Astrocyte (in vitro differentiated cells and primary cell): ENCODE data around the gene ASF1A. TPM values are rescaled to one million over a fixed set of nuclear protein-coding genes. Genes with fewer than 3 reads are reported as not detected.

Experiments used
- DNase-seq: peaks from one replicate; pipeline ENCODE4 v3.0.0-alpha.2; 2010; ENCODE audit warnings: low read depth
- FAIRE-seq: peaks from 2 replicates; lab custom pipeline; 2011; peaks lifted over from hg19 to GRCh38; lab: Jason Lieb, UNC
- H2AFZ ChIP-seq: 2 replicates; pipeline ENCODE4 v1.6.0; 2012; ENCODE audit warnings: low read depth, low read length, inconsistent platforms
- H3K27ac ChIP-seq: 2 replicates; pipeline ENCODE4 v1.5.1; 2011; ENCODE audit warnings: low read depth, low read length, inconsistent platforms
- H3K27me3 ChIP-seq: 2 replicates; pipeline ENCODE4 v1.6.0; 2011; ENCODE audit warnings: low read length, inconsistent platforms; ENCODE audit not compliant: insufficient read depth
- H3K36me3 ChIP-seq: 2 replicates; pipeline ENCODE4 v1.5.1; 2011; ENCODE audit warnings: low read length, inconsistent platforms; ENCODE audit not compliant: insufficient read depth
- H3K4me1 ChIP-seq: 2 replicates; pipeline ENCODE4 v1.5.1; 2011; ENCODE audit warnings: low read length, inconsistent platforms; ENCODE audit not compliant: insufficient read depth
- H3K4me2 ChIP-seq: 2 replicates; pipeline ENCODE4 v1.6.0; 2012; ENCODE audit warnings: low read length, inconsistent platforms
- H3K4me3 ChIP-seq: 2 replicates; pipeline ENCODE4 v1.5.1; 2011; ENCODE audit warnings: low read depth, mild to moderate bottlenecking, low read length, inconsistent platforms; ENCODE audit not compliant: insufficient read depth
- H3K79me2 ChIP-seq: 2 replicates; pipeline ENCODE4 v1.6.0; 2012; ENCODE audit warnings: mild to moderate bottlenecking, low read length, inconsistent platforms; ENCODE audit not compliant: insufficient read depth
- H3K9ac ChIP-seq: 2 replicates; pipeline ENCODE4 v1.6.0; 2012; ENCODE audit warnings: mild to moderate bottlenecking, low read length, inconsistent platforms
- H3K9me3 ChIP-seq: 2 replicates; pipeline ENCODE4 v1.5.1; 2012; ENCODE audit warnings: low read depth, mild to moderate bottlenecking, low read length, inconsistent platforms; ENCODE audit not compliant: insufficient read depth
- H4K20me1 ChIP-seq: 2 replicates; pipeline ENCODE4 v1.6.0; 2012; ENCODE audit warnings: low read length, inconsistent platforms; ENCODE audit not compliant: insufficient read depth
- H3K27ac Mint-ChIP-seq: one replicate; pipeline ENCODE4 v1.8.0; 2021; ENCODE audit warnings: mild to moderate bottlenecking, mixed read lengths; ENCODE audit not compliant: unreplicated experiment
- H3K27me3 Mint-ChIP-seq: one replicate; pipeline ENCODE4 v1.8.0; 2021; ENCODE audit warnings: low read depth, mixed read lengths; ENCODE audit not compliant: unreplicated experiment
- H3K36me3 Mint-ChIP-seq: one replicate; pipeline ENCODE4 v1.8.0; 2021; ENCODE audit warnings: low read depth, mixed read lengths; ENCODE audit not compliant: unreplicated experiment
- H3K4me1 Mint-ChIP-seq: one replicate; pipeline ENCODE4 v1.8.0; 2021; ENCODE audit warnings: low read depth, mixed read lengths; ENCODE audit not compliant: unreplicated experiment
- H3K4me3 Mint-ChIP-seq: one replicate; pipeline ENCODE4 v1.8.0; 2021; ENCODE audit warnings: mild to moderate bottlenecking, moderate library complexity, mixed read lengths; ENCODE audit not compliant: unreplicated experiment
- H3K9me3 Mint-ChIP-seq: one replicate; pipeline ENCODE4 v1.8.0; 2021; ENCODE audit warnings: mild to moderate bottlenecking, mixed read lengths; ENCODE audit not compliant: unreplicated experiment
- CTCF ChIP-seq: IDR thresholded peaks from 2 replicates; pipeline ENCODE4 v1.5.1; 2011; ENCODE audit warnings: low read depth, mild to moderate bottlenecking, inconsistent platforms, low read length, moderate library complexity; ENCODE audit not compliant: insufficient read depth
- EZH2 ChIP-seq: IDR thresholded peaks from 2 replicates; pipeline ENCODE4 v1.6.1; 2012; ENCODE audit warnings: mild to moderate bottlenecking, low read length, inconsistent platforms; ENCODE audit not compliant: insufficient read depth
- total RNA-seq: library from RNA; stranded (reverse); gene quantifications from 2 replicates; pipeline ENCODE4 v1.2.1, GENCODE V29; 2021

Gene ASF1A
- total RNA-seq, 1 donor from 2014 or later, result 35.7 TPM

- no peaks in the 10 kb centered on the region for H3K9me3 Mint-ChIP-seq
These were observed 2.8 kb upstream of the ASF1A start for GRCh38 chr6:118890997-118891790.

GRCh38 chr6:118892355-118892991 lies 1.5 kb upstream of the ASF1A start:
- peaks cover 10% of the 10 kb centered on the region for H3K4me1 ChIP-seq
- H4K20me1 ChIP-seq, result no peaks in the 10 kb centered on the region
- FAIRE-seq (peak; percentile 55), DNase-seq (peak; percentile 33)
- peak overlapping the region; percentile 89 for H3K27ac ChIP-seq
- TF ChIP-seq EZH2 (no peak), CTCF (no peak)
- H3K9me3 ChIP-seq, result no peaks in the 10 kb centered on the region
- Mint-ChIP-seq H3K4me1 (peaks cover 15% of the 10 kb centered on the region), H3K36me3 (peaks cover 5% of the 10 kb centered on the region), H3K9me3 (no peaks in the 10 kb centered on the region), H3K27ac (peak overlapping the region; percentile 95), H3K4me3 (peak overlapping the region; percentile 89), H3K27me3 (no peaks in the 10 kb centered on the region)
- peak overlapping the region; percentile 92 for H3K4me2 ChIP-seq
- no peaks in the 10 kb centered on the region for H3K27me3 ChIP-seq
- peak overlapping the region; percentile 58 for H2AFZ ChIP-seq
- no peaks in the 10 kb centered on the region for H3K36me3 ChIP-seq
- H3K79me2 ChIP-seq, result peaks cover 76% of the 10 kb centered on the region
- peak overlapping the region; percentile 78 for H3K4me3 ChIP-seq
- peak overlapping the region; percentile 94 for H3K9ac ChIP-seq

More at GRCh38 chr6:118890997-118891790, 2.8 kb upstream of the ASF1A start:
- Mint-ChIP-seq H3K27me3 (no peaks in the 10 kb centered on the region), H3K4me1 (peaks cover 13% of the 10 kb centered on the region), H3K36me3 (peaks cover 5% of the 10 kb centered on the region), H3K4me3 (no peak overlapping the region), H3K27ac (no peak overlapping the region)
- DNase-seq, result no peak
- Histone ChIP-seq H3K4me3 (no peak overlapping the region), H3K4me2 (peak overlapping the region; percentile 92), H3K27me3 (no peaks in the 10 kb centered on the region), H3K4me1 (peaks cover 10% of the 10 kb centered on the region), H2AFZ (no peak overlapping the region), H3K36me3 (no peaks in the 10 kb centered on the region), H3K9me3 (no peaks in the 10 kb centered on the region), H3K9ac (no peak overlapping the region), H3K79me2 (peaks cover 73% of the 10 kb centered on the region), H4K20me1 (no peaks in the 10 kb centered on the region), H3K27ac (no peak overlapping the region)
- TF ChIP-seq EZH2 (no peak), CTCF (no peak)
- FAIRE-seq, result no peak
